T follicular helper cell (primary cell): ENCODE measurements around the gene MKLN1.
"Not testable (repeated sequence)": the region's sequence is repeated elsewhere in the genome, so short reads cannot be mapped to it uniquely, and the experiment has no call there.

Experiments
- DNase-seq: peaks from one replicate; pipeline ENCODE4 v3.0.0-alpha.2; 2020; ENCODE audit warnings: low read depth

The MKLN1 gene

DNA sequence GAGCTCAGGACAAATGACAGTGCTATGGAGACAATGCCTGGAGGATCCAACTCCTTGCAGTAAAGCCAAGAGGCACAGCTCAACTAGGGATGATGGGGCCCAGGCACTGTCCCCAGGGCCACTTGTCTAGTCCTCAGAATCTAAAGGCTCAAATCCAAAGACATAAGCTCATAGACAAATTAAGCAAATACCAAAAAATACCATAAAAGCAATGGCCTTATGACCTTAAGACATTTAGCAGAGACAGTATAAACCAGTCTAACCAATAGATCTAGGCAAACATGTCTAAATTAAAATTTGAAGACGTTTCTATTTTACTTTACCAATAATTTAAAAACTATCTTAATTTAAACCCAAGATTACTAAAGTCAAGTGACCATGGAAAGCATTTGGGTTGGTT is 14.8 kb upstream of the MKLN1 start:
- DNase-seq = no peak

- DNase-seq = no peak
Observed at GRCh38 chr7:131320603-131321002, 7.1 kb upstream of the MKLN1 start.

DNA sequence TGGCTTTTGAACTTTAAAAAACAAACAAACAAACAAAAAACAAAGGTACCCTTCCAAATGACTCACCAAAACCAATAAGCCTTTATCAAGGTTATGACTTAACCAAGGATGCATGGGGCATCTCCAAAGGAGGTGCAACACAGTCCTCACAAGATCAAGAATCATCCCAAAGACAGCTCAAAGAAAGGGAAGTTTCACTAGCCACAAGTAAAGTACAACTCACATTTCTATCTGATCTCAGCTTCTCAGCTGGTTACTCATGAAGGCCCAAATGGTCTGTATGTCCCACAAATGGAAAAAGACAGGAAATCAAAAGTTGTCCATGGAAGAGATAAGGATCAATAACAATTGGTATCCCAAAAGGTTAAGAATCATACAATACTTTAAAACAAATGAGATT is 6.0 kb upstream of the MKLN1 start:
- no peak for DNase-seq

GRCh38 chr7:131322061-131322460 is 5.6 kb upstream of the MKLN1 start:
- DNase-seq = no peak

- DNase-seq = no peak
Observed at GRCh38 chr7:131322861-131323260, 4.8 kb upstream of the MKLN1 start.

DNA sequence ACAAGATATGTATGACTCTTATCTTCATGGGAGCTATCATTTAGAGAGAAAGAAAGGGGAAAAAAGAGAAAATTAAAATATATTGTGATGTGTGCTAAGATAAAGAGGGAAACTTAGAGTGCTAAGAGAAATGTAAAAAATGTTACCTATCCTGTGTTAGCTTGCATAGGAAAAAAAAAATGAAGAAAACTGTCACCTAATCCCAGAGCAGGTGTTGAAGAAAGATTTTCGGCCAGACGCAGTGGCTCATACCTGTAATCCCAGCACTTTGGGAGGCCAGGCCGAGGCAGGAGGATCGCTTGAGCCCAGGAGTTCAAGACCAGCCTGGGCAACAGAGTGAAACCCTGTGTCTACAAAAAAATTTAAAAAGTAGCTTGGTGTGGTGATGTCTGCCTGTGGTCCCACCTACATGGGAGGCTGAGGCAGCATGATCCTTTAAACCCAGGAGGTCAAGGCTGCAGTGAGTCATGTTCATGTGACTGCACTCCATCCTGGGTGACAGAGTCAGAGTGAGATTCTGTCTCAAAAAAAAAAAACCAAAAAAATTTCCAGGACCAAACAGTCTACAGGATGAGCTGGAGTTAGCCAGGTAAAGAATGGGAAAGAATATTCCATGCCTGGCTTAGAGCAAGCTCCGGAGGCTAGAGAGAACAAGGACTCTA is 2.4 kb upstream of the MKLN1 start:
- DNase-seq = no peak

DNA sequence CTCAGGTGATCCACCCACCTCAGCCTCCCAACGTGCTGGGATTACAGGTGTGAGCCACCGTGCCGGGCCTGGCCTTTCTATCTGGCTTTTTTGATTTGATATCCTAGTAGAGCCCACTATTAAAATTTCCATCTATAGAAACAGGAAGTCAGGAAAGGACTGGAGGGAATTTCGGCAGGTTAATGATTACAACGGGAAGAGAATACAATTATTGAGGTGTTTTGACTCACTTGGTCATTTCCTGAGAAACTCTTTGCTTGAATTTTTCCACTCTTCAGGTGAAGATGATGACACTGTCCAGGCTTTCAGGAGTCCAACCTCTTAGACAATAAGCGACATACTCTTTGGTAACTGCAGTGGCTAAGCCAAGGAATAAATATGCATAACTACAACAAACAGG is 1.1 kb upstream of the MKLN1 start:
- no peak for DNase-seq

- no peak for DNase-seq
Observed at GRCh38 chr7:131327049-131327625, 539 bp upstream of the MKLN1 start.

DNA sequence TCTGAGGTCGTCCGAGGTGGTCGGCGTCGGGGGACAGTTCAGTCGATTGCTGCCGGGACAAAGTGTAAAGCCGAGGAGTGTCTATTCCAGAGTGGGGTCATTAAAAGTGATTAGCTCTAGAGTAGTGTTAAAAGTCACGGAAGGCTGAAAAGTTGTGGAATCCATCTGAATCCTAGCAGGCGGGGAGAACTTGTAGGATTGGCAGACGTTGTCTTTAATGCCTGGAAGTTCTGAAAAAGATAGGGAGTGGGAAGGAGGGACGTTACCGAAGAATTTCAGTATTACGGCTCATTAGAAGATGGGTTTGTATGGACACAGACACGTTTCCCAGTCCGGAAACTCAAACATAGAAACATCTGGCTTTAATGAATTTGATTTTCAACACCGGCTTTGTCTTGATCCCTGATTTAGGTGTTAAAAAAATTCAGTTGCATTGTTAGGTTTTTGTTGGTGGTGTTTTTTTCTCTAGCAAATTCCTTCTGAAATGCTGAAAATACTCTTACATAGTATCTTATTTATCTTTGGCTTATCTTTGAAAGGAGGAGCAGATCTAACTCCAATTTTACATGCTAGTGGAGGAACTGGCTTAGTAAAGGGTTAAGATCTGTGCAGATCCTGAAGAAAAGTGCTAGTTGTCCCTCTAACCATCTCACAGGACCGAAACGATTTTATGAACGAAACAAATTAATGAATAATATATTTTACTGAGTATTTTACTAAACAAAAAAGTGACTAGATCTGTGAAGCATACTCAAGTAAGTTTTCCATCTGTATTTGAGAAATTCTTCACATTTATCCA is 900 bp downstream of the MKLN1 start:
- no peak for DNase-seq

DNA sequence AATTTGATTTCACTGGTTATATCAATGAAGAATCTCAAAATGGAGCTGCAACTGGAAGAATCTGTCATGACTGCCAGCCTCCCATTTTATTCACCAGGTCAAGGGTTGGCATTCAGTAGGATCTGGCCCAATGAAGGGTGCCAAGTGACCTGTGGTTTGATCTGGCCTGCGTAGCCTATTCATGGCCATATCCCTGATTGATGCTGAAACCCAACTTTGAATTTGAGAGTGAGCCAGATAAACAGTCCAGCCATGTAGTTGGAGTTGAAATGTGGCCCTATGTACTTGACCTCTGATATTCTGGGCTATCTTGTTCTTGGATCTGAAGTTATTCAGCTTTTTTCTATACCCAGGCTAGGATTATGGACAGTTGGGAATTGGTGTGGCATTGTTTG is 1.5 kb downstream of the MKLN1 start:
- DNase-seq = no peak

DNA sequence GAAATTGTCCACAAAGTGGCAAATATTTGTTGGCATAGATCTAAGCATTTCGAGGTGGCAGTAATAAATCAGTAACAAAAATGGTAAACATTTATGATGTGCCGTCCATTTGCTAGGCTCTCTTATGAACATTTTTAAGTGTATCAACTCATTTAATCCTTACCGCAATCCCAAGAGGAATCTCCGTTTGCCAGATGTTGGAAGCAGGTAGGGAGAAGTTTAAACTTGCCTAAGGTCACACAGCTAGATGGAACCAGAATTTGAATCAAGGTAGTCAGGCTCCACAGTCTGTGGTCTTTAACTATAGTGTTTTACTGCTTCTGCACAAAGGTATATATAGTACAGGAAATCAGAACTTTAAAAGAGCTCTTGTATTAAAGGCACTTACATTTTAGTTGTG is 2.6 kb downstream of the MKLN1 start:
- DNase-seq = no peak

DNA sequence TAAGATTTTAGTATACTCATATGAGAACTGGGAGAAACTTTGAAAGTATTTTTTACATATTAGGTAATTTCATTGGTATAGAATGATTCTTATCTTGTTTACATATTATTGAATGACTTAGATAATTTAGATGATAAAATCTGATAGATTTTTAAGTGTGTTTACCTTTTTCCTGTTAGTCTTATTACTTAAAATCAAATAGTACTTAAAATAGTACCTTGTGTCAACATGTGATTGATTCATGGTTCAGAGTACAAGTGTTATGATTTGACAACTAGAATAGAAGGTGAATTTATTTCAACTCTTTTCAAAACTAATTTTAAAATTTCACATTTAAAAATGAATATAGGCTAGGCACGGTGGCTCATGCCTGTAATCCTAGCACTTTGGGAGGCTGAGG is 4.1 kb downstream of the MKLN1 start:
- DNase-seq = no peak

DNA sequence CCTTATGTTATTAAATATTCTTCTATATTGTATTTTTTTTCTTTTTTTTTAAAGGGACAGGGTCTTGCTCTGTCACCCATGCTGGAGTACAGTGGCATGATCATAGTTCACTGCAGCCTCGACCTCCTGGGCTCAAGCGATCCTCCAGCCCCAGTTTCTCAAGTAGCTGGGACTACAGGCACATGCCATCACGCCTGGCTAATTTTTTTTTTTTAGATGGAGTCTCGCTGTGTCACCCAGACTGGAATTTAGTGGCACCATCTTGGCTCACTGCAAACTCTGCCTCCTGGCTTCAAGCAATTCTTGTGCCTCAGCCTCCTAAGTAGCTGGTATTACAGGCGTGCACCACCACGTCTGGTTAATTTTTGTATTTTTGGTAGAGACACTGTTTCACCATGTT is 5.1 kb downstream of the MKLN1 start:
- DNase-seq = not testable (repeated sequence)

DNA sequence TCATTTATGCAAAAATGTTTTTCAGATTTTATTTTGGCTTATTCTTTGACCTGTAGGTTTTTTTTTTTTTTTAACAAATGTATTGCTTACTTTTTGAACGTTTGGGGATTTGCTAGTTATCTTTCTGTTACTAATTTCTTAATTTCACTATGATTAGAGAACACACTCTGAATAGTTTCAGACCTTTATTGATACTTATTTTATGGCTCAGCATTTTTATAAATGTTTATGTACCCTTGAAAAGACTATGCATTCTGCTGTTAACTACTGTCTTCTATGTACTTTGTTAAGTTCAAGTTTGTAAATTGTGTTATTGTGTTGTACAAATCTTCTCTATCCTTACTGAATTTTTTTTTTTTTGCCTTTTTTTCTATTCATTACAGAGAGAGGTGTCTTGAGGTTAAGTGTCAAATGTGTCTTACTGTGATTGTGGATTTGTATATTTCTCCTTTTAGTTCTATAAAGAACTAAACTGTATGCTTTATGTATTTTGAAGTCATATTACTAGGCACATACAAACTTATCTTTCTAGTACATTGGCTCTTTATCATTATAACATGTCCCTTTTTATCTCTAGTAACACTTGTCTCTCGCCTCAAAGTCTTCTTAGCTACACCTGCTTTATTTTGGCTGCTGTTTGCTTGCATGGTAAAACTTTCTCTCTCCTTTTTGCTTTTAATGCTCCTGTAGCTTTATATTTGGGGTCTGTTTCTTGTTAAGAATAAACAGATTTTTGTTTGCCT is 8.1 kb downstream of the MKLN1 start:
- no peak for DNase-seq

GRCh38 chr7:131336956-131337355 is 9.3 kb downstream of the MKLN1 start:
- DNase-seq = no peak

DNA sequence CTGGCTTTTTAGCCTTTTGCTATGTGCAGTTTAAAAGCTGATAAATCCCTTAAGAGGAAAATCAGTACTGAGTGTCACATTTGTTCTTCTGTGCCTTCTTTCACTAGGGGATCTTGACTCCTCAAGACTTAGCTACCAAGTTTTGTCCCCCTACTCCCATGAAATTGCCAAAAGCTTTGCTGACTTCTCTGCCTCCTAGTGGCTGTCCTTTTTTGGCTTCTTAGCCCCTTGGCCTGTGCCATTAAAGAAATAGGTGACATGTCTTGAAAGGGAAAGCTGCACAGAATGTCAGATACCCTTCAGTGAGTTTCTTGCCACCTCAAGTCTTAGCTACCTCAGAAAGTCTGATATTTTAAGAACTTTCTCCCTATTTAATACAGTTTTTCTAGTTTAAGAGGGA is 10.5 kb downstream of the MKLN1 start:
- no peak for DNase-seq

- no peak for DNase-seq
Observed at GRCh38 chr7:131338691-131339390, 11.2 kb downstream of the MKLN1 start.

DNA sequence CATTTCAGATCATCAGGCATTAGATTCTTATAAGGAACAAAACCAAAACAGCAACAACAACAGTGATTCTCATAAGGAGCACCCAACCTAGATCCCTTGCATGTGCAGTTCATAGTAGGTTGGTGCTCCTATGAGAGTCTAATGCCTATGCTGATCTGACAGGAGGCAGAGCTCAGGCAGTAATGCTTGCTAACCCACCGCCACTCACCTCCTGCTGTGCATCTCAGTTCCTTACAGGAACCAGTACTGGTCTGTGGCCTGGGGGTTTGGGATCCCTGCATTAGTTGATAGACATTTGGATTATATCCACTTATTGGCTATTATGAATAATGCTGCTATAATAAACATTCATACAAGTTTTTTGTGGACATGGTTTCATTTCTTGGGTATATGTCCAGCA is 14.0 kb downstream of the MKLN1 start:
- DNase-seq = no peak

DNA sequence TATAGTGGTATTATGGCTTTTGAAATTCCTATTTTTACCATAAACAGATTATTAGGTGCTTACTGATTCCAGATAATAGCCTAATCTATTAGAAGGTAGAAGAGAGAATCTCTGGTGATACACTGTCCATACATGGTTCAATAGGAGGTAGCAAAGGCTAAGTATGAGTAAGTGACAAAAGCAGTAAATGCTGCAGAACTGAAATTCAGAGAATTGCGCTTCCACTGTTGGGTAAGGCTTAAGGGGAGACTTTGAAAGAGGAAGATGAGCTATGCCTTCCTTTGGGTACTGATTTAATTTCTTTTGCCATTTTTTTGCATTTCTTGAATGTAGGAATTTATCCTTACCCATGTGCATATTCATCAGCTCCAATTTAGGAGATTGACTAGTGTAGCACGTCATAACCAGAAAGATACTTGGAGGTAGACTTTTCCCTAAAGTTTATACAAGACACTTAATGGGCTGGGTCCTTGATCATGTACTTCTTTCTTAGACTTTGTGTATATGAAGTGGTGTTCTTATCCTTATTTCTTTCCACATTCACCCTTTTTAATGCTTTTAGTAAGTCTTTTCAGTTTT is 15.3 kb downstream of the MKLN1 start:
- no peak for DNase-seq

DNA sequence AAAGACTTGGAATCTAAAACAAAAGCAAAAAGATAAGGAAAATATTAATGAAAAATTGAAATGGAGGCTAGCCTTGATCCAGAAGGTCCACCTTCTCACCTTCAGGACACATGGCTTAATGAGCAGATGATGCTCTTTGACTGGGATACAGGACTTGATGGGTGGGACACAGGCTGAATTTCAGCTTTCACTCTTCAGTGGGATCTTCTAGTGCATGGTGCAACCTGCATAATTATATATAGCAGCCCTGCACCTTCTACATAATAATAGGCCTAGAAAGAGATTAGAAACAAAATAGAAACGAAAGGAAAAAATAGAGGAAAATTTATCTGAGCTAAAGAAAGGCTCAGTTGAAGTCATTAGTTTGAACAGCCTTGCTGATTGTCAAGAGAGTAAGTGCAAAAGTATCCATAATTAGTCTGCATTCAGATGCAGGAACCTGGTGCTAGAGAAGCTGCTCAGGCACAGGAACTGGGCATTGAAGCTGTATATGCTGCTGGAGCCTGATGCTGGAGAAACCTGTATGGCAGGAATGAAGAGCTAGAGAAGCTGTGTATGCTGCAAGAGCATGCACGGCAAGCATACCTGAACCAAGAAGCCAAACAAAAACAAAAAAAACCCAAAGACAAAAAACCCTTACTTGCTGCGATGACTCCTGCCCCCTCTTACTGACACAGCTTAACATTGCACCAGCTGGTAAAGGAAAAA is 19.4 kb downstream of the MKLN1 start:
- no peak for DNase-seq

DNA sequence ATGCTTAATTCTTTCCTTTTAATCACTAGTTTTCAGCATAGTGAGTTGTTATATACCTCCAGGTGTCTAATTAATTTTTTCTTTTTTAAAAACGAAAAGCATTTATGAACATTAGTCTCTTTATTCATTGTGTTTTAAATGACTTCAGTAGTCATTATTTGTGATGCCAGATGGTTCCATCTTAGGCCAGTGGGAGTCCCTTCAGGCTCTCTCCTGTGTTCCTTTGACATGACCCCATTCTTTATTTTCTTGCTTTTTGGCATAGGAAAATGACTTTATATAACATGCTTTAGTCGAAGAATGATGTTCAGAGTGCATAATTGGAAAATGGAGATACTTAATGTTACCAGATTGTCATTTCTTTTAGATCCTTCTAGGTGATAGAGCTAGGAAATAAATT is 24.4 kb downstream of the MKLN1 start:
- no peak for DNase-seq
